ENCODE data around the gene CREBBP.

CREBBP gene

DNA sequence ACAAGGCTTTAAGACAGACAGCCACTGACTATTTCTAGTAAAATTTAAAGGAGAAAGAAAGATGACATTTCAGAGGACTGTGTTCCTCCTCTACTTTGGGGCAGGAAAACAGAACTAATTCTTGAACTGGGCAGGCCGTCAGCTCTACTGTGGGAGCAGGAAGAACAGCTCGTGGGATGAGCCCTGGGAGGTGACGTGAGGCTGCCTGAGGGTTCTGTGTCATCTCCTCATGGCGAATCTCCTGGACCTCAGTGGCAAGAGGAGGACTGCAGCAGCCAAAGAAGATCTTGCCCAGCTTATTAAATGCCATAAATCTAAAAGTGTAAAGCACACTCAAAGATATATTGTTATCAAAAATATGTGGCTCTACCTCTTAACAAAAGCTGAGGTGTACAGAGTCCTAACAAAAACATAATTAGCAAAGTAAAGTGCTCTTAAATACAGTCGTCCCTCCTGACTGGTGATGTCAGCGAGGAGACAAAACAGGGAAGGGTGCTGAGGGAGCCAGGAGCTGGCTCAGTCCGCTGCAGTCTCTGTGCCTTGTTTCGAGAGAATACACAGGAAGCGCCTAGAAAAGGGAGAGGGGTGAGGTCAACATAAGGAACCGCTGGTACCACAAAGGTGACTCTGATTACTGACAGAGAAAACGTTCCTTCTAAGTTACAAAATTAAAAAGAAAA lies 58.0 kb downstream of the CREBBP start:
- DNase-seq: no peak

DNA sequence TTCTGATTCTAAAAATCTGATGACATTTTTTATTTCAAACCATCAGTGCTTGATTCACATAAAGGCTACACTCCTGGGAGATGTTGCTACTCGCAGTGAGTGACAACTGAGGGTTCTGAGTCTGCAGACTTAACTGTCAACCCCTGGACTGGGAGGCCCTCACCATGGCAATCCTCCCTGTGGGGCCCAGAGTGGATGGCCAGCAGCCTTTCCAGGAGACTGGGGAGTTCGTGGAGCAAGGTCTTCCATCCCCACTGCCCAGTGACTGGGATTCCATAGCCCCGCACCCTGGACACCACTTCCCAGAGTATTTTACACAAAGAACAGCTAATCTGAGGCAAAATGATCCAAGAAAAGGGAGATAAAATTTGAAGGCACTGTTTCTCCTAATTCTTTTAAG lies 59.3 kb downstream of the CREBBP start:
- DNase-seq: no peak

DNA sequence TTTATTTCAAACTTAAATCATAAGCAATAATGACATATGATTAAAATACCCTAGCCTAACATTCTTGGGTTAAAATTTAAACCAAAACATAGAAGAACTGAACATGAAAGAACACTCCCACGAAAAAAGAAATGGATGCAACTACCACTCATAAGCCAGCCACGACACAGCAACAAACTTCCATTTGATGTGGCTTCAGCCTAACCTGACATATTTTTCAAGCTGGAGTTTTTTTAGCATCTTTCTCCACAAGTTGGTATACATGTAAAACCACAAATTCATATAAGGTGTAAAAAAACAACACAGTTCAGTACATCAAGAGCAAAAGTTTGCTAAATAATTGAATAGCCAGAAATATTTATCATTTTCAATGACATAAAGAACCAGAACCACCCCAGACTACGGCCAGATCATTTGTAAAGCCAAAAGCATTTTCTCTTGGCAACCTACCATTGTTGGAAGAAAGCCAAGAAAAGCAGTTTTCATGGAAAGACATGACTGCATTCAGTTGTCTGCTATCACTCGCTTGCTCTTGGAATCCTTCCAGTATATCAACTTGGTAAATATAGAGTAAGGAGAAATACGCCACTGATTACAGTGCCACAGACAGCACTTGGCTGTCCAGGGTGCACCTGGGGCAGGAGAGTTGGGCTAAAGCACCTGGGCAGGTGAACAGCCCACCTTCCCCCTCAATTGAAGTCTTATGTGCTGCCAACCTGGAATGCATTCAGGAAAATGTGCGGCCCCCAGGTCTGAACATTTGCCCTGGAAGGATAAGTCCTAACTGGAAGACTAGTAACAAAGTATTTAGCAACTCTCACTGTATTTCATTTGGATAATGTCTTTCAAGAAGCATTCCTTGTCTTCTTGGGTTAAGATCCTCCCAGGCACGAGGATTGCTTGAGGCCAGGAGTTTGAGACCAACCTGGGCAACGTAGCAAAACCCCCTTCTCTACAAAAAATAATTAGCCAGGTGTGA lies 60.5 kb downstream of the CREBBP start:
- peak; percentile 70 for DNase-seq

DNA sequence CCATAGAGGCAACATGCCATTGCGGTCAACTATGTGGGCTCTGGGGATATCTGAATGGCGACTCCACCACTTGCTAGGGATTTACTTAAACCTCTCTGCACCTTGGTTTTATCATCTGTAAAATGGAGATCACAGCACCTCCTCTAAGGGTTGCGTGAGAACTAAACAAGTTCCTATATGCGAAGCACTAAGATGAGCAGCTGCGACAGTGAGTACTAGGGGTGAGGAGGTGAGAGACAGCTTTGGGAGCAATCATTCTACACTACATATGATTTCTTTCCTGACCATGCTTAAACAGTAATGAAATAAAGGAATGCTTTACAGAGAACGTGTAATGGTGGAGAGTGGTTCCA lies 61.4 kb downstream of the CREBBP start:
- no peak for DNase-seq

DNA sequence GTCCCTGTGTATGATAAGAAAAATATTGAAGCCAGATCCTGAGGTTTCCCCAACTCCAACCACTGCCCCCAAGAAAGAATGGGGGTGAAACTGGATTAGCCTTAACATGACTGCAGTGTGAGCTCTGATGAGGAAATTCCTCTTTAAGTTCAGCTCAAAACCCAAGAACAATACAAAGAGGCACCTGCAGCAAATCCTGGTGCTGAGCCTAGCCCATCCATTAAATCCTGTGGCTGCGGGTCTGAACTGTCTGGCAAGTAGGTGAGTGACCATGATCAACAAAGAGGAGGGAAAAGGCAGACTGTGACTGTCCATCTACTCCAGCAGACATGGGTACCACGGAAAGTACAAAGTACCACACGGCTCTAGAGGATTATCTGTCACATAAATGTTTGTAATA lies 64.2 kb downstream of the CREBBP start:
- DNase-seq: no peak

DNA sequence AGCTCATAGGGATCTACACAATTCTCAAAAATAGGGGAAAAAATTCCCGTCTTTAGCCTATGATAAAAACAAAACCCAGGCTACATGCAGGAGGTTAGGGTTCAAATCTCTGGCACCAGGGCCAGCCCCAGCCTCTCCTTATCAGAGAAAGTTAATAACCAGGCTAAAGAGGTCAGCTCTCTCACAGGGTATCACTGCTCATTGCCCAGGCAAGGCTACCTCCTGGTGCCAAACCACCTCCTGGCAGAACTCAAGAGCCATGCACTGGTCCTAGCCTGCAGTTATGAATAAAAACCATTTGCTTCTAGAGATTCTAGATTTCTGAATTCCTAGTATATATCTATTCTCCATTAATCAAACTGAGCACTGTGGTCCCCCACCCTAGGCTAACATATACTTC lies 65.8 kb downstream of the CREBBP start:
- no peak for DNase-seq

DNA sequence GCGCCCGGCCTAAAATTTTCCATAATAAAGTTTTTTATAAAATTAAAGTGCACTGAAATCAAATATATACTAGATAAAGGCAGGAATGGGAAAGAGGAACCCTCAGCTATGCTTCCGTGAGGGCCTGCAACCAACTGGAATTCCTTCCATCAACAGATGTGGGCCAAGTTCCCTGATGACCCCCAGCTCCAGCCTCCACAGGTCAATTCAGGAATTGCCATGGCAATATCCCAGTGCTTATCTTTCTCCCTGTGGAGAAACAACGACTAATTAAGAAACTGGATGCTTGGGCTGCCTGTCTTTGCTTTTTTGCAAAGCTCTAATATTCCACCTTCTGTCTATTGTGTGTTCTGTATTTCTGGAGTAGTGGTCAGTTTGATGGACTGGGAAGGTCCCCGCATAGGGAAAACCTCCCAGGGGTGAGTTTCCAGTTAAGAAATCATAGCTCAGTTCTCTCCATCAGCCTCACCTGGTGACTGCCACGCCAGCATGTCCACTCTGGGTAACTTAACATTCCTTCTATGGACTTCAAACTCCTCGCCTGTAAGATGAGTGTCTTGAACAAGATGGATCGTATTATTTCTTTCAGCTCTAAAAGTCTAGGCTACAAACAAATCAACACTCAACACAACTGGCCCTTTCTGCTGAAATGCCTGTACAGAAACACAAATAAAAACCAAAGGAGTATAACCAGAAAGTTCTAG lies 67.9 kb downstream of the CREBBP start:
- DNase-seq: no peak

DNA sequence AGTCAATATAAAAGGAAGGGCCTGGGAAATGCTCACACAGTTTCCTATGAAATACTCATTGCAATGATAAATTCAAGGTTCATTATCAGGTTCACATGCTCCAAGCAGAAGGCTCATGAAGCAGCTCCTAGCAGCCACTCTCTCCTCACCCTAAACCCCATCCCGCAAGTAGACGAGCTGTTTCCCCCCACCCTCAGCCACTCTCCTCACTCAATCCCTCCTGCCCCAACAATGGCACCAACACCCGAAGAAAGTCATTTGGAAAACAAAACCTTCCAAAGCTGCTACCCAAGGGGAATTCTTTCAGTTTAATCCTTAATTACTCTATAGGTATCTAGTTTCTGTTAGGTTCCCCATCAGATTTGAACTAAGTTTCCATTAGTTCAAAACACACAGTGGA lies 69.7 kb downstream of the CREBBP start:
- no peak for DNase-seq

DNA sequence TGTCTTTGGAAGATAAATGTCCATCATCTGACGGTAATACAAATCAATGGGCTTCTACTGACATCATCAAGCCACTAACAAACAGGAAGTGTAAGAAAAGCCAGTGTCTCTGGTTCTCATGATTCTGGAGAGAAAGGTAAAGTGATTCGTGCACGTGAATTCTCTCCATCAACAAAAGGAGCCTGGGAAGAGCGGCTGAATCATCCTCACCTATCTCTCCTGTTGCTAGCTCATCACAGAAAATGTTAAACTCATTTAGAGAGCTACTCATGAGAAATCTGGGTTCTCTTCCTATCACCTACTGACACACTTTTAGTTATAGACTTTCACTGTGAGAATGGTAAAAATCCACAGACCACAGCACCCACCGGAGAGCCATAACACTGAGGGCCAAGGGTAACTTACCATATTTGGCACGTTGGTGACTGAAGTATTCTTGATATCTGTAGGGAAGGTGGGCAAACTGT lies 70.3 kb downstream of the CREBBP start:
- DNase-seq: no peak

DNA sequence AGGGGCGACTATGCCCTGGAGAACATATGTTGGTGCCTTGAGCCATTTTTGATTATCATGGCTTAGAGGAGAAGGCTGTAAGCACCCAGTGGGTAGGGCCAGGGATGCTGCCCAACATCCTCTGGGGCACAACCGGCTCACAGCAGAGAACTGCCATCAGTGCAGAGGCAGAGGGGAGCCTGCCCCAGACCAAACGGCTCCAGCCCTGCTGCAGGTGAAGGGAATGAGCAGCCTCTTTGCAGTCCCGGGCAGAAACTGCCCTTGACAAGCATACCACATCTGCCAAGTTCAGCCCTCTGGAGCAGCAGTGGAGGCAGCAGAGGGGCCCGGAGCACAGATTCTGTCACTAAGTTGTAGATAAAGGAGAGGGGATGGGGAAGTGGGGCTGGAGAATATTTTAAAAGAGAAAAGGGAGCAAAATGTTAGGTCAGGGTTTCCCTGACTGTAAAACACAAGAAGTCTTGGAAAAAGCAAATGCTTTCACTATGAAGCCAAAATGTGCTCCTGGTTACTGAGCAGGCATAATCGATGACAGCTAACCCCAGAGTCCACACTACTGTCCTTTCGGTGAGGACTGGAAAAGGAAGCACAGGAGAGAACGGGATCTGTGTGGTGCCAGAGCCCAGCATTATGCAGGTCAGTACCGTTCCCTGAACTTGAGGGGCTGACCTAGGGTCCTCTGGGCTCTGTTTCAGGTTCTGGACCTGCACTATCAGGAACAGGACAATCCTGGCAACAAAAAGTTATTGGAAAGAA lies 72.0 kb downstream of the CREBBP start:
- DNase-seq: no peak

DNA sequence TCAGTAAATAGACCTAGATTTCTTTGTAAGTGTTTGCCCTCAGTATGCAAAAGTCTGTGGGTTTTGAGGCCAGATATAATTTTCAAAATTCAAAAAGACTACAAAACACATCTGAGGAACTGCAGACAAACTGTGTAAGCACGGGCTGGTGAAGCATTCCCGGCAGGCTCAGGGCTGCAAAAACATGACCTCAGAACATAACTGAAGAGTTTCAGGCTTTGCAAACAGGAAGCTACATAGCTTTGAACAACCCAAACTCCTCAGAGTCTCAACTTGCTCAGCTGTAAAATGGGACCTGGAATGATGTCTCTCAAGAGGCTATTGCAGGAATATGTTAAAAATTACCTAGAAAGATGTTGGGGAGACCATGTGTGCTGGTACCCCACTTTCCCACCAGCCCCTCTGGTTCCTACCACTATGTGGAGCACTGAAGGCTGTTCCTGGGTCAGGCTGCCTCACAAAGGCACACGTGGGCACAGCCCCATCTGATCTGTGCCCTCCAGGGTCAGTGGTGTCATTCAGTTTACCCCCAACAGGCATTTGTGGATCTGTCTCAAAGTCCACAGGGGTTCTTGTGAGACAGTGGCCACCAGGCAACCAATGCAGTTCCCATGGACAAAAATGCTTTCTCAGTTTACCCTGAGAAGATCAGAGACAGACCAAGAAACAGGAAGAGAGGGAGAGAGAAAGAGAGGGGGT lies 72.9 kb downstream of the CREBBP start:
- no peak for DNase-seq

DNA sequence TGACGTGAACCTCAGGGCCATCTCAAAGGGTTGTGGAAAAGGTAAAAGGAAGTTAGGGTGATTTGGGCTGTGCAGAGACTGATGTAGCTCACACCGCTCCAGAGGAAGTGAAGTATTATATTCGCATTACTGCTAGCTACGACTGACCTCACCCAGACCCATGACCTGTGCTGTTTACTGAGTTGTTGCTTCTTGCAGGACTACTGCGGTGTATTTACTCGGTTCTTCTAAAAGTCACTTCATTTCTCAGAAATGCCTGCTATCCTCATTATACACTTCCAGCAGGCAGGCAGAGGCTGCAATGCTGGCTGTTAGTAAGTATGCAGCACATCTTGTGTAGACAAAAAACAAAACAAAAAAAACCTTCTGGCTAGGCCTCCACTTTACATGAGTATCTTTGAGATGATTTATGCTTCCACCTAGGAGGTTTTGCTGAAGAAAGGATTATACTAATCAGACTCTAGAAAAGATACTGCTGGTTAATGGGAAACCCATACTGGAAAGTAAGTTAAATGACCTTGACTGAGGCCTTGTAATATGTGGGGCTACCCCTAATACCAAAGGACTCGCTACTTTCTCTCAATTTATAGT lies 76.0 kb downstream of the CREBBP start:
- no peak for DNase-seq

DNA sequence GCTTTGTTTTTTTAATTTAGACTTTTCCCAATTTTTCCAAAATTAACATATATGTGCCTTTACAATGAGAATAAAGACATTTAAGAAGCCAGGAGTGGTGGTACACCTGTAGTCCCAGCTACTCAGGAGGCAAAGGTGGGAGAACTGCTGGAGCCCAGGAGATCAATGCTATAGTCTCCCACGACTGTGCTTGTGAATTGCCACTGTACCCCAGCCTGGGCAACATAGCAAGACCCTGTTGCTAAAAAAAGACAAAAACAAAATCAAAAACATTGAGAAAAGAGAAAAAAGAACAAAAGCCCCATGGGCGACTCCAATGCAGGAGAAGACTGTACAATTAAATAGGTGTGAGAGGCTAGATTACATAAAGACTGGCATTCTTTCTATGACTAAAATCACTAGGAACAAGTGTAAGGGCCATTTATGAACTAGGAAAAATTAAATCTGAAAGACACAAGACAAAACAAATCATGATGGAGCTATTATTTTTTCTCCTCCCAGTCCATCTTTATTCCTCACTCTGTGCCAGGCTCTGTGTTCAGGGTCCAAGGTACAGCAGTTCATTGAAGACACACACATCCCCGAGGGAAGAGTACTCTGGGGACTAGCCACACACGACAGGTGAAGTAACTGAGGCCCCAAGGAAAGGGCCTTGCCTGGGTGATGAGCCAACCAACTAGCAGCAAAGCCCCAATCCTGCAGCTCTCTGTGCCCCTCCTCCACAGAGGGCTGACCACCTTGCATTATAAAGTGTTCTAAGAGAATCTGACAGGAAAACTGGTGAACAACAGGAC lies 79.8 kb downstream of the CREBBP start:
- DNase-seq: no peak

DNA sequence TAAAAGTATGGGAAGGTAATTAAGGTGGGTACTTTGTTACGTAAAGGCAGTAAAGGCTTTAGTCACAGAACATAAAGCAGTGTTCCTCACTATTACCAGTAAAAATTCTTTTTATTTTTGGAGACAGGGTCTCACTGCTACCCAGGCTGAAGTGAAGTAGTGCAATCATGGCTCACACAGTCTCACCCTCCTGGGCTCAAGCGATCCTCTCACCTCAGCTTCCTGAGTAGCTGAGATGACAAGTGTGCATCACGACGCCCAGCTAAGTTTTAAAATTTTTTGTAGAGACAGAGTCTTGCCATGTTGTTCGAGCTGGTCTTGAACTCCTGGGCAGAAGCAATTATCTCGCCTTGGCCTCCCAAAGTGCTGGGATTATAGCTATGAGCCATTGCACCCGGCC lies 80.5 kb downstream of the CREBBP start:
- no peak for DNase-seq

DNA sequence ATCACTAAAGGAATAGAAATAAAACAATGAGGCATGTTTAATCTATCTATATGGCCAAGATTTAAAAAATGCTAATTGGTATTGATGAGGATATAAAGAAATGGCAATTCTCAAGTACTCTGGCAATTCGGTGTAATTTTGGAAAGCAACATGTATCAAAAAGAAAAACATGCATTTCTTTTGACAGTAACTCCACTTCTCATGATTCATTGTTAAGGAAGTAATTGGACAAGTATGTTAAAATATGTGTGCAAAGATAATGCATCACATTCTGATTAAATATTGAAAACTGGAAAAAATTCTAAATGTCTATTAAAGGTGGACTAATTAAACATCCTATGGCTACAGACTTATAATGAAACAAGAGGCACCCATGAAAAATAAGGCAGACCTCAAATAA lies 81.2 kb downstream of the CREBBP start:
- no peak for DNase-seq

DNA sequence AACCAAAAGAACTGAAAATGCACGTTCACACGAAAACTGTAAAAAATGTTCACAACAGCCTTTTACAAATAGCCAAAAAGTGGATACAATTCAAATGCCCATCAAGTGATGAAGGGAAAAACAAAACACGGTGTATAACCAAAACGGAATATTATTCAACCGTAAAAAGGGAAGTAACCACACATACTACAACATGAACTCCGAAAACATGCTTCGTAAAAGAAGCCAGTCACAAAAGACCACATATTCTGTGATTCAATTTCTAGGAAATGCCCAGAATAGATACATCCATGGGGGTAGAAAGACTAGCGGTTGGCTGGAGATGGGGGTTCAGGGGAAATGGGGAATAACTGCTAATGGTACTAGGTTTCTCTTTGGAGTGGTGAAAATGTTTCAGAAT lies 81.7 kb downstream of the CREBBP start:
- no peak for DNase-seq

DNA sequence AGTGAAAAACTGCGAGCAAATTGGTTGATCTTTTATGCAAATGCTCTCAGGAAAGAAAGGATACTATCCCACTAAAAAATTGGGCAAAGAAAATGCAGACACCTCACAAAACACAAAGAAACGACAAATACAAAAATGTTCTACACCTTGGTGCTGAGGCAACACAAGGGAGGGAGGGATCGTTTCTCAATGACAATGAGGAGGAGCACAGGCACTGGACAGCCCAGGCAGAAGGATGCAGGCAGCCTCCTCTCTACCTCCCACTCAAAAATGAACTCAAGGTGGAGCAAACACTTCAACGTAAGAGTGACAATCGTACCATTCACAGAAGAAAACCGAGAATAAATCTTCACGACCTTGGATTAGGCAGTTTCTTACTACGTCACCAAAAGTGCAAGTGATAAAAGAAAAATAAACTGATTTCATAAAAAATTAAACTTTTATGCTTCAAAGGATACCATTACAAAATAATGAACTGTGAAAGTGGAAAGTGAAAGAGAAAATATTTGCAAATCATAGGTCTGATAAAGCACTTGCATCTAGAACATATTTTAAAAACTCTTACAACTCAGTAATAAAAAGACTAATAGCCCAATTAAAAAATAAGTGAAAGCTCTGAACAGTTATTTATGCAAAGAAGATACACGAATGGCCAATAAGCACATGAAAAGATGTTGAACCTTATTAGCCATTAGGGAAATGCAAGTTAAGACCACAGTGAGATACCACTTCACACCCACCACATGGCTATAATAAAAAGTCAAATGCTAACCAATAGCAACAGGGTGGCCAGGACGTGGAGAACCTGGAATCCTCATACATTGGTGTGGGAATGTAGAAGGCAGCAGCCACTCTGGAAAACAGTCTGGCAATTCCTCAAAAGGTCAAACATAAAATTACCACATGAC lies 82.4 kb downstream of the CREBBP start:
- no peak for DNase-seq

DNA sequence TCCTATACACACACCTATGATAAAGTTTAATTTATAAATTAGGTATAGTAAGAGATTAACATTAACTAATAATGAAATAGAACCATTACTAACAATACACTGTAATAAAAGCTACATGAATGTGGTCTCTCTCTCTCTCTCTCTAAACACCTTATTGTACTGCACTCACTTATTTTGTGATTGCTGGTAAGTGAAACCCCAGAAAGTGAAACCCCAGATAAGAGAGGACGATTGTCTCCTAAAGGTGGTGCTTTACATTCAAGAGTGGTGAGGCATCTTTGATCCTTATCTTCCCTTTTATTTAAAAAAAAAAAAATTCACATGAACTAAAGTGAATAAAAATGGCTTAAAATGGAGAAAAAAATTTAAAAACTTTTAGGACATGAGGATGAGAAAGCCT lies 83.0 kb downstream of the CREBBP start:
- DNase-seq: no peak

DNA sequence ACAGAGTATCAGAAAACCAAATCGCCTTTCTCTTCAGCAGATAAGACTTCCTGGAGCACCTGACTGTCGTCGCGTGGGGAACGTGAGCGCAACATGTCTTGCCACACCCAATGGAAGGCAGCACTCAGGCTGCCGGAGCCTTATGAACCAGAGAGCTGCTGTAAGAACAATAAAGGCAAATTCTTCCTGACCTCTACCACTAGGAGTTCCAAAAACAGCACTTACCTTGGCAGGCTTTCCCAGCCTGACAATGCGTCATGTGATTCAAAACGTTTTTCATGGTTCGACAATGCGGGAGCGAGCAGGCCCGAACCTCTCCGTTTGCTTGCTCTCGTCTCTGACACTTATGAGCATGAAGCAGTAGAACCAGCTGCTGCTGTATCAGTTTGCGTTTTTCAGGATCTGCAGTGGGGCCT lies 87.3 kb downstream of the CREBBP start:
- no peak for DNase-seq

DNA sequence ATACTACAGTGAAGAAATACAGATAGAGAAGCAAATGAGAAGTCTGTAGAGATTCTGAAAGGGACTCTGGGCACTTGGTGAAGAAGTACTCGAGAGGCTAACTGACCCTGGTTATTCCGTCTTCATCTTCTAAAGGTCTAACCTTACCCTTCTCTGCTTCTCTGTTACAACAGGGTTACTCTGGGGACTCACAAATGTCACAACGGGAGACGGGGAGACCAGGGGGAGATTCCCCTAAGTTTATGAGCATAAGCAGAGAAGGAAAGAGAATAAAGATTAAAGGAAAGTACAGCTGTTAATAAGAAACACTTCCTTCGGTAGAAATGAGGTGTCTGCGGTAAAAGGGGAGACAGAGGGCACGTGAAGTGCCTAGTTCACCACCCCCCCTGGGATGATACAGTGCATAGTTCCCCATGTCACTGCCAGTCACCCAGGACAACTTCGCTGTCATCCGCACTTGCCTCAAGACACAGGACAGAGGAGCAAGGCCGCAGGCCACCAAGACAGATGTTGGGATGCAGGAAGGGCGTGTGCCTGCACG lies 88.0 kb downstream of the CREBBP start:
- DNase-seq: no peak

Data from NCI-H510A (cell line).